Measurements from ENCODE around the gene LINGO3. TPM values are rescaled to one million over a fixed set of nuclear protein-coding genes. Genes with fewer than 3 reads are reported as not detected.

LINGO3 gene
- total and polyA plus RNA-seq, 2 donors (not counting 1 experiment from before 2014, with no cell fraction given): 1.1 to 3.9 TPM

GRCh38 chr19:2345794-2346663 lies 38.1 kb upstream of the LINGO3 start:
- Mint-ChIP-seq H3K27ac (peak overlapping the region; percentile 6), H3K4me1 (no peaks in the 10 kb centered on the region), H3K27me3 (no peaks in the 10 kb centered on the region), H3K9me3 (ENCODE audit: insufficient read depth) (no peaks in the 10 kb centered on the region), H3K4me3 (no peak overlapping the region)
- Histone ChIP-seq H3K9me3 (ENCODE audit: control extremely low read depth in 1 of 3, control insufficient read depth in 2 of 3, insufficient read depth in 1 of 3, low read length in 2 of 3) (no peaks in the 10 kb centered on the region), H3K4me1 (ENCODE audit: control insufficient read depth in 2 of 2, insufficient read depth in 2 of 2, low read length in 2 of 2) (no peaks in the 10 kb centered on the region), H3K79me2 (ENCODE audit: control insufficient read depth, insufficient read depth, low read length) (no peaks in the 10 kb centered on the region), H4K20me1 (ENCODE audit: control insufficient read depth, insufficient read depth, low read length, poor library complexity, severe bottlenecking) (peaks cover 2% of the 10 kb centered on the region), H3K36me3 (replicated peaks in 1 of 2; ENCODE audit: control extremely low read depth in 1 of 2, control insufficient read depth in 1 of 2, extremely low read depth in 1 of 2, insufficient read depth in 2 of 2, low read length in 1 of 2) (peaks cover 0 to 49% of the 10 kb centered on the region in 2 experiments), H3K9ac (ENCODE audit: low read length) (no peak overlapping the region), H2AFZ (ENCODE audit: insufficient read depth, low read depth, low read length, poor library complexity, severe bottlenecking) (no peak overlapping the region), H3K27me3 (replicated peaks in 1 of 4; ENCODE audit: control extremely low read depth in 1 of 4, control insufficient read depth in 3 of 4, insufficient read depth in 4 of 4, low read length in 3 of 4) (no peaks in the 10 kb centered on the region), H3K27ac (ENCODE audit: low read length in 2 of 2) (no peak overlapping the region), H3K4me2 (replicated peaks; ENCODE audit: low read depth, low read length, poor library complexity, severe bottlenecking) (no peak overlapping the region), H3K4me3 (ENCODE audit: control extremely low read depth in 1 of 5, extremely low read depth in 1 of 5, insufficient read depth in 1 of 5, low read depth in 2 of 5, low read length in 4 of 5) (no peak overlapping the region)
- intact Hi-C loops (cut with micrococcal nuclease): no loop called here
- ChIA-PET POLR2A (interaction anchor here (0.5 to 0.7 kb wide), 2 partner anchors 16 to 155 kb away, joined by 3 to 4 read pairs; no protein-coding TSS in a partner anchor), CTCF (no interaction called here)
- no peak for TF ChIP-seq CTCF (IDR thresholded peaks at IDR 0.05)
- no peak for TF ChIP-seq EZH2 (IDR thresholded peaks at IDR 0.05; ENCODE audit: borderline replicate concordance, insufficient read depth, low read depth, low read length, poor library complexity, severe bottlenecking)
- 88% methylated on average over 23 of the region's 25 CpGs for WGBS (ENCODE audit: insufficient coverage)
- ATAC-seq (ENCODE audit: low read depth) (no peak), DNase-seq (no peak)

- intact Hi-C loops (cut with micrococcal nuclease): no loop called here
Measured at GRCh38 chr19:2345076-2345475, 37.1 kb upstream of the LINGO3 start.

More at GRCh38 chr19:2345076-2345475, 37.1 kb upstream of the LINGO3 start:
- ATAC-seq (ENCODE audit: low read depth): no peak
- H3K27ac Mint-ChIP-seq: no peak overlapping the region
- no peaks in the 10 kb centered on the region for H3K4me1 Mint-ChIP-seq
- H3K27me3 Mint-ChIP-seq: no peaks in the 10 kb centered on the region
- ChIA-PET POLR2A (no interaction called here), CTCF (no interaction called here)
- Histone ChIP-seq H3K4me2 (replicated peaks; ENCODE audit: low read depth, low read length, poor library complexity, severe bottlenecking) (no peak overlapping the region), H3K27me3 (replicated peaks in 1 of 4; ENCODE audit: control extremely low read depth in 1 of 4, control insufficient read depth in 3 of 4, insufficient read depth in 4 of 4, low read length in 3 of 4) (no peaks in the 10 kb centered on the region), H3K36me3 (replicated peaks in 1 of 2; ENCODE audit: control extremely low read depth in 1 of 2, control insufficient read depth in 1 of 2, extremely low read depth in 1 of 2, insufficient read depth in 2 of 2, low read length in 1 of 2) (peaks cover 0 to 49% of the 10 kb centered on the region in 2 experiments), H3K9ac (ENCODE audit: low read length) (no peak overlapping the region), H2AFZ (ENCODE audit: insufficient read depth, low read depth, low read length, poor library complexity, severe bottlenecking) (no peak overlapping the region), H3K4me1 (ENCODE audit: control insufficient read depth in 2 of 2, insufficient read depth in 2 of 2, low read length in 2 of 2) (no peaks in the 10 kb centered on the region), H4K20me1 (ENCODE audit: control insufficient read depth, insufficient read depth, low read length, poor library complexity, severe bottlenecking) (peaks cover 7% of the 10 kb centered on the region), H3K4me3 (ENCODE audit: control extremely low read depth in 1 of 5, extremely low read depth in 1 of 5, insufficient read depth in 1 of 5, low read depth in 2 of 5, low read length in 4 of 5) (no peak overlapping the region), H3K9me3 (ENCODE audit: control extremely low read depth in 1 of 3, control insufficient read depth in 2 of 3, insufficient read depth in 1 of 3, low read length in 2 of 3) (no peaks in the 10 kb centered on the region), H3K27ac (ENCODE audit: low read length in 2 of 2) (no peak overlapping the region), H3K79me2 (ENCODE audit: control insufficient read depth, insufficient read depth, low read length) (no peaks in the 10 kb centered on the region)
- 97% methylated on average over 17 of the region's 17 CpGs for WGBS (ENCODE audit: insufficient coverage)
- H3K9me3 Mint-ChIP-seq (ENCODE audit: insufficient read depth): no peaks in the 10 kb centered on the region
- no peak for DNase-seq
- no peak for TF ChIP-seq CTCF (IDR thresholded peaks at IDR 0.05)
- no peak for TF ChIP-seq EZH2 (IDR thresholded peaks at IDR 0.05; ENCODE audit: borderline replicate concordance, insufficient read depth, low read depth, low read length, poor library complexity, severe bottlenecking)
- no peak overlapping the region for H3K4me3 Mint-ChIP-seq
